Suppressor macrophage (primary cell): ENCODE measurements around the gene BTBD19.
"Not testable (repeated sequence)": the region's sequence is repeated elsewhere in the genome, so short reads cannot be mapped to it uniquely, and the experiment has no call there.

Experiments used
- DNase-seq, 4 experiments: peaks; one replicate each; pipeline ENCODE4 v3.0.0-alpha.2; 2020 to 2022

The BTBD19 gene

GRCh38 chr1:44828003-44828651, 19.8 kb downstream of the BTBD19 start:
- DNase-seq = no peak

GRCh38 chr1:44828841-44829440, 20.6 kb downstream of the BTBD19 start:
- no peak for DNase-seq

- DNase-seq = peak in 3 of 4 experiments; percentile 41 to 50 (median 44)
Measured at GRCh38 chr1:44829506-44830384, 21.4 kb downstream of the BTBD19 start.

GRCh38 chr1:44830900-44831304, 22.6 kb downstream of the BTBD19 start:
- no peak for DNase-seq

GRCh38 chr1:44831516-44831915, 23.2 kb downstream of the BTBD19 start:
- no peak for DNase-seq

- DNase-seq = no peak
Measured at GRCh38 chr1:44832056-44832705, 23.9 kb downstream of the BTBD19 start.

- DNase-seq = no peak
Measured at GRCh38 chr1:44834328-44834727, 26.0 kb downstream of the BTBD19 start.

- DNase-seq = peak; percentile 89 to 93 (median 90)
Measured at GRCh38 chr1:44835738-44836675, 27.7 kb downstream of the BTBD19 start.

- not testable (repeated sequence) for DNase-seq
Measured at GRCh38 chr1:44838294-44838693, 30.0 kb downstream of the BTBD19 start.

GRCh38 chr1:44839576-44839975, 31.3 kb downstream of the BTBD19 start:
- DNase-seq = no peak

- no peak for DNase-seq
Measured at GRCh38 chr1:44842486-44842861, 34.2 kb downstream of the BTBD19 start.

- peak in 3 of 4 experiments; percentile 34 to 64 (median 59) for DNase-seq
Measured at GRCh38 chr1:44842862-44843655, 34.7 kb downstream of the BTBD19 start, which contains the start of gene PTCH2. TSS of gene PTCH2 (minus strand) at chr1:44843253. CDS start at chr1:44842932, 321 bp downstream.

- DNase-seq = no peak
Measured at GRCh38 chr1:44846985-44847384, 38.7 kb downstream of the BTBD19 start.

- no peak for DNase-seq
Measured at GRCh38 chr1:44847845-44848244, 39.5 kb downstream of the BTBD19 start.

GRCh38 chr1:44848456-44849181, 40.3 kb downstream of the BTBD19 start:
- DNase-seq = no peak

- no peak for DNase-seq
Measured at GRCh38 chr1:44849575-44850132, 41.3 kb downstream of the BTBD19 start.

- DNase-seq = no peak
Measured at GRCh38 chr1:44851308-44851707, 43.0 kb downstream of the BTBD19 start.

- no peak for DNase-seq
Measured at GRCh38 chr1:44853201-44853600, 44.9 kb downstream of the BTBD19 start.

GRCh38 chr1:44854970-44855369, 46.6 kb downstream of the BTBD19 start:
- peak; percentile 27 to 67 (median 60) for DNase-seq

- DNase-seq = no peak
Measured at GRCh38 chr1:44855742-44856141, 47.4 kb downstream of the BTBD19 start.
